Measurements from ENCODE around the gene HMX1. TPM values are rescaled to one million over a fixed set of nuclear protein-coding genes. Genes with fewer than 3 reads are reported as not detected.

HMX1 gene
- polyA plus RNA-seq, 3 donors: not detected

DNA sequence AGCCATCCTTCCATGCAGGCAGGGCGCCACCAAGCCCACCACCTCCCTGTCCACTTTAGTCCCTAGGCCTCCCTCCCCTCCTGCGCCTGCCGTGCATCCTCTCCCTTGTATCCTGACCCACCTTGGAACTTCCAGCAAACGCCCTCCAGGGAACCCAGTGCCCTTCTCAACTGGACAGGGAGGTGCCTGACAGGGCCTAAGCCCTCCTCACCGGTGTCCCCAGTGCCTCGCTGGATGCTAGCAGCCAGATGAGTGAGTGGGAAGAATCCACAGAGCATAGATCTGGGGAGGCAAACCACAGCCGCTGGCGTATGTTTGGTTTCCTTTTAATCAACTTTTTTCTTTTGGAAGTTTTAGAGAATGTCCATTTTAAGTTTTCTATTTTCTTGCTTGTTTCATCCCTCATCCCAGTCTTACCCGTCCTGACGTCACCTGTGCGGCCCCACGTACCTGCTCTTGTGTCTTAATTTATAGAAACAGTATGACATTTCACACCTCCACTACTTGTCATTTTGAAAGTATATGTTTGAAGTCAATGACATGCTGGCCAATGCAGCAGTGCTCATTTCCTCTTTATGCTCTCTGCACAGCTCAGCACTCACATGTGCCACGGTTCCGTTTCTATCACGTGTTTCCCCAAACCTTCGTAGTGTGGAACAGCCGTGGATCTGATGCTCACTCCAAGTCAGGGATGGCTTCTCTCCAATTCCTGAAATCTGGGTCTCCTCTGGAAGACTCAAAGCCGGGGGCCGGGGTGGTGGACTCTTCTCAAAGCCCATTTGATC lies 3.4 kb upstream of the HMX1 start:
- no peak overlapping the region for H3K27ac ChIP-seq (ENCODE audit: low read depth, low read length)
- WGBS, 3 donors: 10 to 16% (median 14%) methylated on average over 19 of the region's 19 CpGs

DNA sequence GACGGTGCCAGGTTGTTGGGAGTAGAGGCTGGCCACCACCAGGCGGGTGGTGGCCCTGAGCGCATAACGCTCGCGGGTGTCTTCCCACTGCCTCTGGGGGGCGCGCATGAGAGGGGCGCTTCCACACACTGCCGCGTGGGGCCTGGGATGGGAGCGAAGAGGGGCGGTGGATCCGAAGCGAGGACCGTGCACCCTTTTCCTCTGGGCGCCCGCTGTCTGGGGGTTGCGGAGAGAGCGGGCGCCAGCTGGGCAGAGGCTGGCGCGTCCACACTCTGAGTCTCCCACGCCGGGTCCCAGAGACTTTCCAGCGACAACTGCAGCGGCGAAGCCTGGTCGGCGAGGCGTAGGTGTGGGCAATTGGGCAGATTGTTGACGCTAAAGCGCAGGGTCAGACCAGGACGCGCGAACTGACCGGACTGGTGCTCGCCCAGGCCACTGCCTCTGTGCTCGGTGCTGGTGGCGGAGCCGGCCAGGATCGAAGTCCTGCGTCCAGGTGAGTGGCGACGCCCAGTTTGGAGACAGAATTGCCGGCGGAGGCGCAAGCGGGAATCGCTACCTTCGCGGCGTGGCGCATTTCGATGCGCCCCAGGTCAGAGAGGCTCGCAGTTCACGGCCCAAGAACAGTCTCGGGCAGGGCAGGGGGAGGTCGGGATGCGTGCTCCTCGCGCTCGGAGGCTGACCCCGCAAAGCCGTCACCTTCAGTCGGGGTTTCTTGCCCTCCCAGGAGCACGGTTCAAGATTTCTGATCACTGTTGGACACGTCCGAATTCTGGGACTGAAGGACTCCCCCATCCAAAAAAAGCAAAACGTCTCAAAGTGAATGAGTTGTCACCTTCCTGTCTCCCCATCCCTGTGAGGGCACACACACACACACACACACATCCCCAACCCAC lies 2.6 kb upstream of the HMX1 start:
- H3K27ac ChIP-seq (ENCODE audit: low read depth, low read length): no peak overlapping the region
- WGBS, 3 donors: 3 to 10% (median 7%) methylated on average over 70 to 71 of the region's 71 CpGs

DNA sequence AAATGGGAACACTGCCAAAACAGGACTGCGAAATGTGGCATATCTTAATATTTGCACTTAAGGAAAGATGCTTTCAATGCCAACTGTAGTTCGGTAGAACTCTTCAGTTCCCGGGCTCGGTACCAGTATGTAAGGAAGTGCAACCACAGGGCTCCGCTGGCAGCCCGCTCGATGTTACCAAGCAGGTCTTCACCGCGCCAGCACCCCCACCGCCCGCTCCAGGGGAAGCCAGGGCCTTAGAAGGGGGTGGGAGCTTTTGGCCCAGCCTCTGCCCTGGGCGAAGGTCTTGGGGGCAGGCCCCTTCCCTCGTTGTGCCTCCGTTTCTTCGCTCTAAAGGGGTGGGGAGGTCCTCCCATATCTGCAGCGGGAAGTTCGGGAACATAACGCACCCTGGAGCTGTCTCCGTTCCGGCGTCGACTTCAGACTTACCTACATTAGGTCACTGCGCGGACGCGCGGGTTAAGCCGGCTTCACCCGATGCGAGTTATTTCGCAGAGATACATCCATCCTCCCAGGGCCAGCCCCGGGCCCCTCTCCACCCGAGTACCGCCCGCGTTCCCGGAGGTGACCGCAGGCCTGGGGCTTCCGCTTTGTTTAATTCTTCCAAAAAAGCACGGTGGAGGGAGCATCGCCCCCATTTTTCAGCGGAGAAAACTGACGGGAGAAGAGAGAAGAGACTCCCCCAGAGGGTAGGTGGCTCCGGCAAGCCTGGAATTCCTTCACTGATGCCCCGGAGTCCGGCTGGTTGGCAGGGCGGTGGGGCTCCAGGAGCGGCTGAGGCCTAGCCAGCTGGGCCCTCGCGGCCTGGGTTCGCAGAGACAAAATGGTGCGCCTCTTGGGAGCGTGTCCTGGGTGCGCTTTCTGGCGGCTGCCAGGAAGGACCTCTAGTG lies 1.0 kb upstream of the HMX1 start:
- H3K27ac ChIP-seq (ENCODE audit: low read depth, low read length): no peak overlapping the region
- 3 to 5% (median 5%) methylated on average over 55 of the region's 55 CpGs for WGBS, 3 donors

DNA sequence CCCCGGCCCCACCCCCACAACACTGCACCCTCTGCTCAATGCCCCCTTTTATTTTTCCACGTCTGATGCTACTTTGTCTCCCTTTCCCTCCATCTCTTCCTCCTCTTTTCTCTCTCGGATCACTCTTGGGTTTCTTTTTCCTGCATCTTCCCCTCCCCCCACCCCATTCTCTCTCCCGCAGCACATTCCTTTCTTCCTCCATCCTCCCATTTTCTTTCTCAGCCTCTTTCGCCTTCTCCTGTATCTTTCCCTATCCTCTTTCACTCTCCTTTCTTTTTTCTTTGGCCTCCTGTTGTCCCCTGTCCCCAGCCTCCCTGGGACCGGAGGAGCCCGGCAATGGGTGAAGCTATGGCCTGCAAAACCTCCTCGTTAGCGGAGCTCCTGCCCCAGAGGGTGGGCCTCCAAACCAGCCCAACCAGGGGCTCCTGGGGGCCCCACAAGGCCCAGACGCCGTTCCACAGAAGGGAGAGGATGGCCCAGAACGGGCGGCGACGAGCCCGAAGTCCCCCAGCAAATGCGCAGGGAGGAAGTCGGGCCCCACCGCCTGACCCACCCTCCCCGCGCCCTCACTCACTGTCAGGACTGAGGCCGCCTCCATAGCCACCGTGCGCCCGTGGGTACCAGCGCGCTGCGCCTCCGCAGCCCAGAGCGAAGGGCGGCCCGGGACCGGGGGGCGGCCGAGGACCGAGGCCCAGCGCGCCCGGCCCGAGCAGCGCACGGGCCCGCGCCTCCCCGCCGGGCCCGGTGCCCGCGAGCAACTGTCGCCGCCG lies 807 bp downstream of the HMX1 start:
- 1 to 2% (median 2%) methylated on average over 34 to 52 of the region's 52 CpGs for WGBS, 3 donors
- no peak overlapping the region for H3K27ac ChIP-seq (ENCODE audit: low read depth, low read length)

DNA sequence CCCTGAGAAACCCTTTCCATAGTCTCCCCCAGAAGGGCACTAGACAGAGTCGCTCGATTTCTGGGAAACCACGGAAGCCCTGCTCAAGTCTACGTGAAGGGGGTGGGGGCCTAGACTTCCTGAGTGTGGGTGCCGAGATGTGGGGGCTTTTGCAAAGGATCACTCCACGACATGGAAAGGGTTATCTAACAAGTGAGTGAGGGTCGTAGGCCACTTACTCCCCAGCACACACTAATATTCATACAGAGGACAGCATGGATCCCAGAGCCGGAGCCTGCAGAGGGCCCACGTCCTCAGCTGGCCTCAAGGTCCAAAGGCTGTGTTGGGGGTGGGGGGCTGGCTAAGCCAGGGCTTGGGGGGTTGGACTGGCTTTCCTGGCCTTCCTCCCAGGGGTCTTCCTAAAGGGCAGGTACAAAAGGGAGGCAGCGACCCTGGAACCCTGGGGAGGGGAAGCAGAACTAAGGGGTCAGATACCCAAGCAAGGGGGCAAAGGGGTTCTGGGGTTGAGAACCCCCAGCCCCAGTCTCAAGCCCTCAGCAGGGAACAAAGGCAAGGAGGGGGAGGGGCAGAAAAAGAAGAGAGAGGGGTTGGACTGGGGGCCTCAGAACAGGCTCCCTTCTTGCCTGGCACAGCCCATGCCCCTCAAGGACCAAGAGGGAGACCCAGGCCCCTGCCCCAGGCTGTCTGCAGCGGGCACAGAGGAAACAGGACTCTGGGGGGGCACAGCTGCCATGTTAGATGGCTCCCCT lies 1.6 kb downstream of the HMX1 start:
- 8 to 13% (median 12%) methylated on average over 10 to 11 of the region's 11 CpGs for WGBS, 3 donors
- no peak overlapping the region for H3K27ac ChIP-seq (ENCODE audit: low read depth, low read length)

DNA sequence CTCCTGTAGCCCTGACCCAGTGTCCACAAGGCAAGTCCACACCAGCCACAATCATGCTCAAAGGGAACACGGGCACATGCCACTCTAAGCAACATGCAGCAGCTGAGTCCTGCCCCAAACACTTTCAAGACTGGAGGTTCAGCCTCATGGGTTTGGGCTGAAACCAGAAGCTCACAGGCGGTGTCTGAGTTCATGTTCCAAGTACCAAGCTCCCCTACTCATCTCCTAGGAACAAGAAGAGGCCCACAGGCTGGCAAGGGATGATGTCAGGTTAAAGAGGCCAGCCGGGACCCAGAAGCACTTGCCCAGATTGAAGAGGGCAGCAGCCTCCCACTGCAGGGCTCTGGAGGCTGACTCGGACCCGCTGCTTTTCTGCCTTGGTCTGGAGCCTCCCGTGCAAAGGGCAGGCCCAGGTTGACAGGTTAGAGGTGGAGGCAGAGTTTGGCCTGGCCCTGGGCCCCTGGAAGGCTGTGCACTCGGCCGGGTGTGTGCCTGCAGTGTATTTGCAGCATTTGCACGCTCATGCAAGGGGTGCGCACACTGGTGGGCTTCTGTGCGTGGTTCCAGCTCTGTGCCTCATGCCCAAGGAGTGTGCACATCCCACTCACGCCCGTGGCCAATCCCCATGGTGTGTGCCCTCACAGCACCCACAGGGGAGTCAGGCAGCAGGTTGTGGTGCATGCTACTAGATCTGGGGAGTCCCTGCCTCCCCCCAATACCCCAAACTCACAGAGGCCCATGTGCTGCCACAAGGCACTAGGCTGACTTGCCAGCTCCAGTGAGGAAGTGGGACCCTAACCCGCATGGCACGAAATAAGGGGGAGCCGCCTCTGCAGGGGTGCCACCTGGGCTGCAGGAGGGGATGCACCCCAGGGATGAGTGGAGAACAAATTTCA lies 2.4 kb downstream of the HMX1 start:
- 17 to 25% (median 17%) methylated on average over 16 of the region's 16 CpGs for WGBS, 3 donors
- no peak overlapping the region for H3K27ac ChIP-seq (ENCODE audit: low read depth, low read length)

DNA sequence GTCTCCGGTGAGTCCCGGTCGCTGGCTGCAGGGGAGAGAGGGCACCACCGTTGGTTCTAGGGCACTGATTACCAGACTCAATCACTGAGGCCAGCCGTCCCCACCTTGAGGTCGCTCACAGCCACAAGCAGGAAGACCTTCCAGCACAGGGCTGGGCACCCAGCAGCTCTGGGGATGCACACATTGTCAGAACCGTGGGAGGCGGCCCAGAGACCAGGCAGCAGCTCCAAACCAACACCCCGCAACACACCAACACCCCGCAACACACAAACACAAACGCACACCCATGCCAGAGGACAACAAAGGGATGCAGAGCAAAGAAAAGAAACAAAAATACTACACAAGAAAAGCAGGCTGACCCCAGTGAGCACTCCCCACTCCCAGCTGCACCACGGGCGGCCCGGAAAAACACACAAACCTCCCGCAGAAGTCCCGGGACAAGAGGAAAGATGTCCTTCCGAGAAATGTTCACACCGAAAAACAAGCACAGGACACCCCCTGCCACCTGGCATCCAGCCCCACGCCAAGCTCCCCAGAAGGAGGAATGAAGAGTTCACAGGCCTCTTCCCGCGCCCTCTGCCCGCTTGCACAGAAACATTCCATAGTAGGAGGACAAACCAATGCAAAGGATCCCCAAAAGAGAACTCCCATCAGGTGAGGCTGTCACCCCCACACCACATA lies 3.2 kb downstream of the HMX1 start:
- no peak overlapping the region for H3K27ac ChIP-seq (ENCODE audit: low read depth, low read length)
- WGBS, 3 donors: 13 to 15% (median 13%) methylated on average over 22 of the region's 22 CpGs

DNA sequence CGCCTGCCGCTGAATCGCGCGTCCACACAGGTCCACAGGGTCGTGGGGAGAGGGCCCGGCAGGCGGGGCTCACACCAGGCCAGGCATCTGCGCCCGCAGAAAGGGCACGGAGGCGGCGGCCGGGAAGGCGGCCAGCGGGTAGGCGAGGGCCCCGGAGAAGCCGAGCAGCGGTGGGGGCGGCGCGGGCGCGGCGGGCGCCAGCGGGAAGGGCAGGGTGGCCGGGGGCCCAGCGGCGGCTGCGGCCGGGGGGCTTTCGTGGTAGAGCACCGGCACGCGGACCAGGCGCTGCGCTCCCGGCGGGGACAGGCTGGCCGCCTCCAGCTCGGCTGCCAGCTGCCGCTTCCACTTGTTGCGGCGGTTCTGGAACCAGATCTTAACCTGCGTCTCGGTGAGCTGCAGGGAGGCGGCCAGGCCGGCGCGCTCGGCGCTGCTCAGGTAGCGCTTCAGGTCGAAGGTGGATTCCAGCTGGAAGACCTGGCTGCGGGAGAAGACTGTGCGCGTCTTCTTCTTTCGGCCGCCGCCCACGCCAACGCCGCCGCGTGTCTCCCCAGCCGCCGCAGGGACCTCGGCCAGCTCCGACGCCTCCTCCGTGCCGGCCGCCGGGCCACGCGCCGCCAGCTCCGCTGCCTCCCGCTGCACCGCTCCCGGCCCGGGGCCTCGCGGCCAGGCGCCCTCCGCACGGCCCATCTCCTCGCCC lies 3.9 kb downstream of the HMX1 start:
- H3K27ac ChIP-seq (ENCODE audit: low read depth, low read length): no peak overlapping the region
- WGBS, 3 donors: 1 to 3% (median 2%) methylated on average over 63 to 90 of the region's 90 CpGs

DNA sequence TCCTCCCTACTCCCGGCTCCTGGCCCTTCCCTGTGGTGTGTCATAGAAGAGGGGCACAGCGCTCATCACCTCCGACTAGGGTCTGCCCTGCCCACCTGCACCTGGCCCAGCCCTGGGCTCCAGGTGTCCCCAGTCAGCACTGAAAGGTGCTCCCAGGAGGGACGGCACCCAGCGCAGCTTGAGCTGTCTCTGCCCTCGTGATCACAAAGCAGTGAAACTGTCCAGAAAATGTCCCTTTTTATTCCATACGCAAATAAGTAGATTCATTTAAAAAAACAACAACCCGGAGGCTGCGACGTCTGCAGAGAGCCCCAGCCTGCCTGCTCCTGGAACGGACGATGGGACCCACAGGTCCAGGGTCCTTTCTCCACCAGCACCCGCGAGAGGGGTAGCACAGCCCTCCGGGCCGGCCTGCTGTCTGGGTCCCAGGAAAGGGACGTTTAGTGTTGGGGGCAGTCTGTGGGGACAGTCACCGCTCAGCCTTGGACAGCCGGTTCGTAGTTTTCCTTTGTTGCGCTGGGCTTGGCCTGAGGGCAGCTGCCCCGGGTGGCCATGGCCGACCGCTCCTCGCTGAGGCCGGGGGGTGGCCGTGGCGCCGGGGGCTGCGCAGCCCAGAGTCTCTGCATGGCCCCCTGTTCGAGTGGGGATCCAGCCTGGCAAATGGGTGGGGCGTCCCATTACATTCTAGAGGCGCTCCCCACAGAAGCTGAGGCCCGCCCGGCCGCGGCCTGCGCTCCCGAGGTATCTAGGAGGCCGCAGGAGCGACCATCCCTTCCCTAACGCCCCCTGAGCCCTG lies 4.6 kb downstream of the HMX1 start:
- no peak overlapping the region for H3K27ac ChIP-seq (ENCODE audit: low read depth, low read length)
- 4% methylated on average over 37 to 42 of the region's 42 CpGs for WGBS, 3 donors

DNA sequence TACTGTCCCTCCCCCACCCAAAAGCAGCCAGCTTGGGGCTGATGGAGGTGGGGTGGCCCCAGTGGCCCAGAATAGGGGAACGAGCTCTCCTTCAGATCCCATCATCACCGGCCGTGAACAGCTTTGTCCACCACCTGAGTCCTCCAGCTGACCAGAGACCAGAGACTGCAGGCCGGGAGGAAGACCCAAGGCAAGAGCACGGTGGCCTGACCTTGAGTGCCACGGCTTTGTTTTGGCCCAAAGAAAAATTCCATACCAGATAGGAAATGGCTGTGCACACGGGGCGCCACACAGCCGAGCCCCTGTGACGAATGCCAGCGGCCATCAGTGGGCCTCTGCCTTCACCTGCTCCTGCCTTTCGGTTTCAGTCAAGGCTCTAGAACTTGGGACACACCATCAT lies 5.2 kb downstream of the HMX1 start:
- WGBS, 3 donors: 6 to 17% (median 10%) methylated on average over 12 of the region's 12 CpGs
- no peak overlapping the region for H3K27ac ChIP-seq (ENCODE audit: low read depth, low read length)

DNA sequence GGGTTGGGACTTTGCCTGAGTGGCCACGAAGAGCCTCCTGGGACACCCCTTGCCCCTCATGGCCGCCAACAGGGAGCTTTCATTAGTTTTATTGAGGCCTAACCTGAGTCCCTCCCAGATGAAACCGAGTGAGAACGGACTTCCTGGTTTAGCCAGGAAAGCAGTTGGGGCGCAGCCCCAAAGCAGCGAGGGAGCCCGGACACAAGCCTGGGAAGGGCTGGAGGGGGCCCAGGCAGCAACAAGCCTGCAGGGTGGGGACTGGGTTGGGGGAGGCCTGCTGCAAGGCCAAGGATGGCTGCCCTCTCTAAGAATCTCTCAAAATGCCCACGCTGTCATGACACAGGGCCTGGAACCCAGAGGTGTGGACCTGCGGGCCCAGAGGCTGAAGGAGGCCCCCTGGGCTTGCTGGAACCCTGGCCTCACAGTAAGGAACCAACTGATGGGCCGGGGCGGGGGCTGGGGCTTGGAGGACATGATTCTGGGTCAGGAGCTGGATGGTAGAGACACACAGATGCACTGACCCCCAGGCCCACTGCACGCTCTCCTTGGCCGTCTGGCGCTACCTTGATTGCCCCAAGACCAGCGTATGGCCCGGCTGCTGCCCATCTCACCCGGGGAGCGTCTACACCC lies 5.8 kb downstream of the HMX1 start:
- WGBS, 3 donors: 31 to 33% (median 32%) methylated on average over 18 of the region's 18 CpGs
- no peak overlapping the region for H3K27ac ChIP-seq (ENCODE audit: low read depth, low read length)

DNA sequence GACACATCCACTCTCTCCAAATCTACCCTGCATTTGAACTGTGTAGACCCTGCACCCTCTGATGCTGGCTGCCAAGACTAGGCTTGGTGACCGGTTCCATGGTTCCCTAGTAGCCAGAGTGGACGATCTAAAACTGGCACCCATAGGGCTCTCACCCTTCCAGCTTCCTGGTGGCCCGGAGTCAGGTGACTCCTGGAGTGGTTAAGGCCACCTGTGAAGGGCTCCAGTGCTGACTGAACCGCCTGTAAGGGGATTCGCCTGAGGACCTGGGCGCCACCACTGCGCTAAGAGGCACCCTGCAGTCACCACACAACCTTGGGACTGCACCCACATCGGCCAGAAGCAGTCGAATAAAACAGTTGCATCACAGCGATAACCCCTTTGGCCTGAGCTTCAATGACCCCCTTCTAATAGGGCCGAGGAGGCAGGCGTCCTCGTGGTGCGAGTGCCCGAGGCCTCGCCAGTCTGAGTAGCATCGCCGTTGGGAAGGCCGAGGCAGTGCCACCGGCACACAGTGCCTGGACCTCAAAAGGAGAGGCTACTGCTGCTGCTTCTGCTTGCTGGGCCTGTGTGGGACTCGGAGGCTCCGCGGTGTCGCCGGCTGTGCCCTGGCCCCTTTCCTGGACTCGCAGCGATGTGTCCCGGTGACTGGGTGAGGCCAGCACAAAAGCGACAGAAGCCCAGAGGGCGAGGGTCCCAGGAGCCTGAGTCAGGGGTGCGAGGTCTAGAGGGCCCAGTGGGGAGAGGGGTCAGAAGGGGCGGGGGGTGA lies 6.5 kb downstream of the HMX1 start:
- WGBS, 3 donors: 16 to 24% (median 18%) methylated on average over 31 to 32 of the region's 32 CpGs
- H3K27ac ChIP-seq (ENCODE audit: low read depth, low read length): no peak overlapping the region
